Activated CD8-positive, alpha-beta T cell treated with anti-CD3 and anti-CD28 coated beads for 36 hours (primary cell): ENCODE data around the gene NGLY1. TPM values are rescaled to one million over a fixed set of nuclear protein-coding genes. Genes with fewer than 3 reads are reported as not detected.

Experiments
- ATAC-seq: fragments of 200-7000 bp; cut with Tn5 transposase; one replicate; pipeline ENCODE4 v1.10.0; 2021; ENCODE audit warnings: mild to moderate bottlenecking, moderate library complexity
- CTCF ChIA-PET: fragments of 350-600 bp; sonication (Branson Sonifier 250); formaldehyde crosslinking; loops from one replicate; lab custom pipeline; 2021; ENCODE audit warnings: antibody characterized with exemption; lab: Charles Lee
- POLR2A ChIA-PET: fragments of 350-600 bp; sonication (Branson Sonifier 250); formaldehyde crosslinking; loops from one replicate; lab custom pipeline; 2021; ENCODE audit warnings: antibody characterized with exemption; lab: Charles Lee
- DNase-seq: peaks from one replicate; pipeline ENCODE4 v3.0.0-alpha.2; 2020
- H3K27ac Mint-ChIP-seq: one replicate; pipeline ENCODE4 v1.8.0; 2021; ENCODE audit warnings: mild to moderate bottlenecking, mixed read lengths
- H3K27me3 Mint-ChIP-seq: one replicate; pipeline ENCODE4 v1.8.0; 2021; ENCODE audit warnings: mixed read lengths
- H3K36me3 Mint-ChIP-seq: one replicate; pipeline ENCODE4 v1.8.0; 2021; ENCODE audit warnings: low read depth, mixed read lengths
- H3K4me1 Mint-ChIP-seq: one replicate; pipeline ENCODE4 v1.8.0; 2021; ENCODE audit warnings: low read depth, mixed read lengths
- H3K4me3 Mint-ChIP-seq: one replicate; pipeline ENCODE4 v1.8.0; 2021; ENCODE audit warnings: mild to moderate bottlenecking, moderate library complexity, mixed read lengths
- H3K9me3 Mint-ChIP-seq: one replicate; pipeline ENCODE4 v1.8.0; 2021; ENCODE audit warnings: mixed read lengths
- intact Hi-C: fragments of 100-400 bp; cut with micrococcal nuclease; formaldehyde crosslinking; loops from one replicate; pipeline ENCODE4 v1.10.0; 2022
- total RNA-seq, 2 experiments: library from RNA; stranded (reverse); gene quantifications; one replicate each; pipeline ENCODE4 v1.2.3, GENCODE V29; 2021
- TF ChIP-seq, protein P1 (sequence below): fragments of 200-600 bp; IDR thresholded peaks from one replicate; pipeline ENCODE4 v1.8.0; 2022; ENCODE audit warnings: antibody characterized with exemption, mild to moderate bottlenecking

The NGLY1 gene
- total RNA-seq, 2 experiments from 2014 or later = 142 to 146 TPM

DNA sequence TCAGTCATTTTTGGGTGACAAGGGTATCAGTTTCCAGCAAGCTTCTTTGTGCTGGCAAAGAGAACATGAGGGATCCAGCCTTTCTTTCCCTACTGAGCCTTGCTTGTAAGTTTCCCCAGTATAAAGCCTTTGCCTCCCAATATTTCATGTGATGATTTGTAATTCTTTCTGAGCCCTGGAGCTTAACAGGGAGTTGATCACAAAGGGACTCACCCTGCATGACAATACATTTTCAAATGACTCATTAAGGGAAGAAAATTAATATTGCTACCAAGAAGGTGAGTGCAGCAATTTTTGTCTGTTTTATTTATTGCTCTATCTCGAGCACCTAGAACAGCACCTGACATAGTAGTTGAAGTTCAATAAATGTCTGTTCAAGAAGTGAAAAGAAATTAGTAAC lies 34.4 kb upstream of the NGLY1 start:
- Mint-ChIP-seq H3K4me1 (peaks cover 4% of the 10 kb centered on the region), H3K9me3 (no peaks in the 10 kb centered on the region), H3K4me3 (no peak overlapping the region), H3K27me3 (peaks cover 2% of the 10 kb centered on the region), H3K36me3 (no peaks in the 10 kb centered on the region), H3K27ac (no peak overlapping the region)
- intact Hi-C loops = no loop called here
- TF ChIP-seq, protein P1, sequence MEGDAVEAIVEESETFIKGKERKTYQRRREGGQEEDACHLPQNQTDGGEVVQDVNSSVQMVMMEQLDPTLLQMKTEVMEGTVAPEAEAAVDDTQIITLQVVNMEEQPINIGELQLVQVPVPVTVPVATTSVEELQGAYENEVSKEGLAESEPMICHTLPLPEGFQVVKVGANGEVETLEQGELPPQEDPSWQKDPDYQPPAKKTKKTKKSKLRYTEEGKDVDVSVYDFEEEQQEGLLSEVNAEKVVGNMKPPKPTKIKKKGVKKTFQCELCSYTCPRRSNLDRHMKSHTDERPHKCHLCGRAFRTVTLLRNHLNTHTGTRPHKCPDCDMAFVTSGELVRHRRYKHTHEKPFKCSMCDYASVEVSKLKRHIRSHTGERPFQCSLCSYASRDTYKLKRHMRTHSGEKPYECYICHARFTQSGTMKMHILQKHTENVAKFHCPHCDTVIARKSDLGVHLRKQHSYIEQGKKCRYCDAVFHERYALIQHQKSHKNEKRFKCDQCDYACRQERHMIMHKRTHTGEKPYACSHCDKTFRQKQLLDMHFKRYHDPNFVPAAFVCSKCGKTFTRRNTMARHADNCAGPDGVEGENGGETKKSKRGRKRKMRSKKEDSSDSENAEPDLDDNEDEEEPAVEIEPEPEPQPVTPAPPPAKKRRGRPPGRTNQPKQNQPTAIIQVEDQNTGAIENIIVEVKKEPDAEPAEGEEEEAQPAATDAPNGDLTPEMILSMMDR = no peak
- CTCF ChIA-PET = no interaction called here
- no peak for DNase-seq
- POLR2A ChIA-PET = no interaction called here
- peak; percentile 27 for ATAC-seq

DNA sequence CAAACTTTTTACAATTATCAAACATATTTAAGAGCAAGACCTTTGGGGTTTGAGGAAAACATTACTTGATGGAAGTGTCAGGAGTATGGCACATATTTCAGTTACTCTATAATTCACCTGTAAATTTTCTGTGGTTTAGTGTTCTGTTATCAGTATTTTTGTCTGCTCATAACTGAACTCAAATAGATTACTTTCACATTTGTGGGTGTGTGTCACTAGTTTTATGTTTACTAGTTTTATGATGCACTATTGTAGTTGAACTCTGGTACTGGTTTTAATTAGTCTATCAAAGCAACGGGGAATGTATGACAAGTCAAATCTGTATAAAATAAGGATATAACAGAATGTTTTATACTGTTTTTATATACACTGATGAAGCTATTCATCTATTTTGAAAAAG lies 33.9 kb upstream of the NGLY1 start:
- peak; percentile 60 for ATAC-seq
- no peak for DNase-seq
- Mint-ChIP-seq H3K4me3 (no peak overlapping the region), H3K4me1 (peaks cover 4% of the 10 kb centered on the region), H3K36me3 (no peaks in the 10 kb centered on the region), H3K27ac (no peak overlapping the region), H3K27me3 (peaks cover 2% of the 10 kb centered on the region), H3K9me3 (no peaks in the 10 kb centered on the region)
- intact Hi-C loops = no loop called here
- CTCF ChIA-PET = no interaction called here
- POLR2A ChIA-PET = no interaction called here
- TF ChIP-seq, protein P1 = no peak

DNA sequence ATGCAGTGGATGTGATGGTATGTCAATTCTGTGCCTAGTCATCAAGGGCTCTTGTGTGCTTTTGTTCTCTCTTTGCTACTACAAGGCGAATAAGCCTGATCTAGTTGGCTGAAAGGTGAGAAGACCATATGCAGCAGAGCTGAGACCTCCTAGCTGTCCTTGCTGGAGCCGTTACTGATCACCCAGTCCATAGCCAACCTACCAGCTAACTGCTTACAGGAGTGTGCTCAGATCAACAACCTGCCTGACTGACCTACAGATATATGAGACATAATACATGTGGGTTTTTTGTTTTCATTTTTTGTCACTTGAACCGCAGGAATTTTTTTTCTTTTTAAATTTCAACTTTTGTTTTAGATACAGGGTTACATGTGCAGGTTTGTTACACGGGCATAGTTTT lies 29.4 kb upstream of the NGLY1 start:
- DNase-seq (no peak), ATAC-seq (no peak)
- TF ChIP-seq, protein P1 = no peak
- intact Hi-C loops = no loop called here
- H3K27ac Mint-ChIP-seq = no peak overlapping the region
- peaks cover 4% of the 10 kb centered on the region for H3K4me1 Mint-ChIP-seq
- H3K4me3 Mint-ChIP-seq = no peak overlapping the region
- peaks cover 2% of the 10 kb centered on the region for H3K27me3 Mint-ChIP-seq
- H3K9me3 Mint-ChIP-seq = no peaks in the 10 kb centered on the region
- ChIA-PET POLR2A (no interaction called here), CTCF (no interaction called here)
- H3K36me3 Mint-ChIP-seq = no peaks in the 10 kb centered on the region

DNA sequence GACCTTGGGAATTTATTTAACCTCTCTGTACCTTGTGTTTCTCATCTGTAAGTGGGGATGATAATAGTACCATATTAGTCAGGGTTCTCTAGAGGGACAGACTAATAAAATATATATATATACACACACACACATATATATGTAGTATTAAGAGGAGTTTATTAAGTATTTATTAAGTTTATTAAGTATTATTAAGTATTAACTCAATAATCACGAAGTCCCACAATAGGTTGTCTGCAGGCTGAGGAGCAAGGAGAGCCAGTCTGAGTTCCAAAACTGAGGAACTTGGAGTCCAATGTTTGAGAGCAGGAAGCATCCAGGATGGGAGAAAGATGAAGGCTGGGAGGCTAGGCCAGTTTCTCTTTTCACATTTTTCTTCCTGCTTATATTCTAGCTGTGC lies 21.4 kb upstream of the NGLY1 start:
- H3K27me3 Mint-ChIP-seq = peaks cover 2% of the 10 kb centered on the region
- ATAC-seq = no peak
- no peak overlapping the region for H3K4me3 Mint-ChIP-seq
- POLR2A ChIA-PET = no interaction called here
- H3K36me3 Mint-ChIP-seq = no peaks in the 10 kb centered on the region
- no peak for DNase-seq
- H3K9me3 Mint-ChIP-seq = no peaks in the 10 kb centered on the region
- CTCF ChIA-PET = no interaction called here
- H3K27ac Mint-ChIP-seq = no peak overlapping the region
- no peaks in the 10 kb centered on the region for H3K4me1 Mint-ChIP-seq
- intact Hi-C loops = no loop called here
- TF ChIP-seq, protein P1 = no peak

DNA sequence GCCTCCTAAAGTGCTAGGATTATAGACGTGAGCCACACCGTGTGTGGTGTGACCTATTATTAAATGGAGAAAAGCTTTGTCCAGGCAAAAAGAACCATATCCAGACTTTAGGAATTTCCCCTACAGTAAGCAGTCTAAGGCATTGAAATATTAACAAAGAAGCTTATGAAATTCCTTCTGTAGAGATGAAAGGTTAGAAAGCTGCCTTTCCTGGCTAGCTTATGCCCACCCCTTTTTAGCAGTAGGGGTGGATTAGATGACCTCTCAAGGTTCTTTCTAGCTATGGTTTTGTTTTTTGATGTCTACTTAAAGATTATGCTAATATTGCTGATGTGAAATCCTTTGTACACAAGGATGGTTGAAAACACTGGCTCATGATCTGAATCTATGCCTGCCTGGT lies 20.6 kb upstream of the NGLY1 start:
- Mint-ChIP-seq H3K36me3 (no peaks in the 10 kb centered on the region), H3K4me1 (no peaks in the 10 kb centered on the region), H3K27me3 (peaks cover 2% of the 10 kb centered on the region), H3K9me3 (no peaks in the 10 kb centered on the region), H3K27ac (no peak overlapping the region), H3K4me3 (no peak overlapping the region)
- ATAC-seq (no peak), DNase-seq (no peak)
- CTCF ChIA-PET = interaction anchor here (1.5 kb wide), 1 partner anchor 13 kb away, joined by 3 read pairs; no protein-coding TSS in a partner anchor
- POLR2A ChIA-PET = interaction anchor here (0.8 kb wide), 1 partner anchor 9 kb away, joined by 3 read pairs; no protein-coding TSS in a partner anchor
- intact Hi-C loops = no loop called here
- TF ChIP-seq, protein P1 = no peak
